Caco-2 (cell line): ENCODE results near the gene CARS1. TPM values are rescaled to one million over a fixed set of nuclear protein-coding genes. Genes with fewer than 3 reads are reported as not detected.

Source experiments
- BruUV-seq: library from RNA; stranded (reverse); fragments of 400-500 nt; replicated peaks from 2 replicates; lab custom pipeline; 2021; lab: Mats Ljungman, UMichigan
- CTCF ChIA-PET: fragments of 300-600 bp; sonication (Branson Sonifier 250); formaldehyde crosslinking; loops from one replicate; lab custom pipeline; 2022; ENCODE audit warnings: antibody characterized with exemption; lab: Charles Lee
- POLR2A ChIA-PET: fragments of 300-600 bp; sonication (Branson Sonifier 250); formaldehyde crosslinking; loops from one replicate; lab custom pipeline; 2022; ENCODE audit warnings: antibody characterized with exemption; lab: Charles Lee
- DNase-seq, 2 experiments: peaks; one replicate each; pipeline versions ENCODE4 v3.0.0 to v3.0.0-alpha.2; 2020 to 2022
- H3K27me3 ChIP-seq: replicated peaks from 2 replicates; pipeline ENCODE4 v1.6.0; 2011; ENCODE audit warnings: low read length; ENCODE audit not compliant: control insufficient read depth, insufficient read depth
- H3K36me3 ChIP-seq: 2 replicates; pipeline ENCODE4 v1.5.1; 2011; ENCODE audit warnings: low read length; ENCODE audit not compliant: control insufficient read depth, insufficient read depth
- H3K4me1 ChIP-seq: fragments of 250-450 bp; sonication (Bioruptor Pico); 2 replicates; pipeline ENCODE4 v1.5.1; 2020; ENCODE audit warnings: mild to moderate bottlenecking
- H3K4me3 ChIP-seq: 2 replicates; pipeline ENCODE4 v1.5.1; 2011; ENCODE audit warnings: low read depth, mild to moderate bottlenecking, control low read depth, low read length
- H3K9me3 ChIP-seq: fragments of 250-450 bp; sonication (Bioruptor Pico); 2 replicates; pipeline ENCODE4 v1.5.1; 2020; ENCODE audit warnings: mild to moderate bottlenecking, moderate library complexity
- H3K27ac Mint-ChIP-seq: one replicate; pipeline ENCODE4 v1.8.0; 2022; ENCODE audit warnings: mixed read lengths; ENCODE audit not compliant: unreplicated experiment
- H3K27me3 Mint-ChIP-seq: one replicate; pipeline ENCODE4 v1.8.0; 2022; ENCODE audit warnings: mixed read lengths; ENCODE audit not compliant: insufficient read depth, unreplicated experiment
- H3K36me3 Mint-ChIP-seq: one replicate; pipeline ENCODE4 v1.8.0; 2022; ENCODE audit warnings: mild to moderate bottlenecking, mixed read lengths; ENCODE audit not compliant: insufficient read depth, unreplicated experiment
- H3K4me1 Mint-ChIP-seq: one replicate; pipeline ENCODE4 v1.8.0; 2022; ENCODE audit warnings: low read depth, mixed read lengths; ENCODE audit not compliant: unreplicated experiment
- H3K4me3 Mint-ChIP-seq: one replicate; pipeline ENCODE4 v1.8.0; 2022; ENCODE audit warnings: mild to moderate bottlenecking, moderate library complexity, mixed read lengths; ENCODE audit not compliant: unreplicated experiment
- H3K9me3 Mint-ChIP-seq: one replicate; pipeline ENCODE4 v1.8.0; 2022; ENCODE audit warnings: mixed read lengths; ENCODE audit not compliant: unreplicated experiment
- CTCF ChIP-seq, 2 experiments: fragments of 200-600 bp in 1 of 2; IDR thresholded peaks; 1 replicate in 1 of 2; 2 replicates in 1 of 2; pipeline versions ENCODE4 v1.5.1 to v1.8.0; 2011 to 2022; ENCODE audit warnings: antibody characterized with exemption in 1 of 2, control low read depth in 1 of 2, inconsistent platforms in 1 of 2, low read depth in 1 of 2, low read length in 1 of 2, mild to moderate bottlenecking in 1 of 2, moderate library complexity in 1 of 2; ENCODE audit not compliant: insufficient read depth in 1 of 2, severe bottlenecking in 1 of 2, unreplicated experiment in 1 of 2
- intact Hi-C: fragments of 100-400 bp; cut with micrococcal nuclease; formaldehyde crosslinking; loops from one replicate; pipeline ENCODE4 v1.10.0; 2022; ENCODE audit not compliant: unreplicated experiment
- total RNA-seq: library from RNA; stranded (reverse); gene quantifications from 2 replicates; pipeline ENCODE4 v1.2.3, GENCODE V29; 2022

The CARS1 gene
- total RNA-seq, 1 experiment from 2014 or later = 121 TPM

GRCh38 chr11:3018596-3018995 is 38.6 kb downstream of the CARS1 start:
- no peak for DNase-seq
- H3K4me3 Mint-ChIP-seq = no peak overlapping the region
- H3K27me3 Mint-ChIP-seq = no peaks in the 10 kb centered on the region
- no peak overlapping the region for H3K27ac Mint-ChIP-seq
- intact Hi-C loops = no loop called here
- Histone ChIP-seq H3K36me3 (peaks cover 1% of the 10 kb centered on the region), H3K27me3 (no peaks in the 10 kb centered on the region), H3K4me1 (peaks cover 9% of the 10 kb centered on the region; the same call in 1 of the 2 replicates), H3K4me3 (no peak overlapping the region), H3K9me3 (no peaks in the 10 kb centered on the region)
- peaks cover 85% of the 10 kb centered on the region for H3K36me3 Mint-ChIP-seq
- ChIA-PET CTCF (no interaction called here), POLR2A (no interaction called here)
- peaks cover 20% of the 10 kb centered on the region for H3K4me1 Mint-ChIP-seq
- no peaks in the 10 kb centered on the region for H3K9me3 Mint-ChIP-seq
- no peak for TF ChIP-seq CTCF (IDR thresholded peaks at IDR 0.05; ENCODE audit: insufficient read depth in 1 of 2, low read depth in 1 of 2, low read length in 1 of 2, severe bottlenecking in 1 of 2, unreplicated experiment in 1 of 2)
- no TSS peak for BruUV-seq

- H3K36me3 ChIP-seq = peaks cover 3% of the 10 kb centered on the region
- intact Hi-C loops = no loop called here
Measured at GRCh38 chr11:3016861-3017260, 40.4 kb downstream of the CARS1 start.

DNA sequence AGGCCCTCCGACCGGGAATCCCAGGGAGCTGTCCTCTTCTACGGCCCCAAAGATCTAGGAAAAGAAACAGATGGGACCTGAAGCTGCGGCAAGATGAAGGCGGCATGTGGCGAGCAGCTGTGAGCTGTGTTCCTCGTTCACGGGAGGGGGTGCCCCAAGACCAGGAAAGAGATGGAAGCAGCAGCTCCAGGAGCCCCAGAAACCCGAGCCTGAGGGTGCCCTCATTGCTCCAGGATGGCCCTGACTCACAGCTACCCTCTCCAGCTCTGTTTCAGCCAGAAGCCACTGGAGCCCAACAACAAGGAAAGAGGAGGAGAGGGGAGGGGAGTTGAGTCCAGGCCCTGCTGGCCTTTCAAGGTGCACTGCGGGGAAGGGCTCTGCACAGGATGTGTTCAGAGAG is 41.4 kb downstream of the CARS1 start:
- Mint-ChIP-seq H3K36me3 (peaks cover 92% of the 10 kb centered on the region), H3K9me3 (no peaks in the 10 kb centered on the region), H3K4me1 (no peaks in the 10 kb centered on the region), H3K4me3 (no peak overlapping the region), H3K27ac (no peak overlapping the region), H3K27me3 (no peaks in the 10 kb centered on the region)
- BruUV-seq = no TSS peak
- no peak for DNase-seq
- POLR2A ChIA-PET = no interaction called here
- Histone ChIP-seq H3K36me3 (peaks cover 4% of the 10 kb centered on the region), H3K4me3 (no peak overlapping the region), H3K27me3 (no peaks in the 10 kb centered on the region), H3K4me1 (no peaks in the 10 kb centered on the region), H3K9me3 (no peaks in the 10 kb centered on the region)
- intact Hi-C loops = no loop called here
- CTCF ChIA-PET = interaction anchor here (0.6 to 0.7 kb wide), 2 partner anchors 76 to 411 kb away, joined by 3 read pairs; no protein-coding TSS in a partner anchor
- TF ChIP-seq CTCF (IDR thresholded peaks at IDR 0.05; ENCODE audit: insufficient read depth in 1 of 2, low read depth in 1 of 2, low read length in 1 of 2, severe bottlenecking in 1 of 2, unreplicated experiment in 1 of 2) = no peak

More at GRCh38 chr11:3016861-3017260, 40.4 kb downstream of the CARS1 start:
- TF ChIP-seq CTCF (IDR thresholded peaks at IDR 0.05; ENCODE audit: insufficient read depth in 1 of 2, low read depth in 1 of 2, low read length in 1 of 2, severe bottlenecking in 1 of 2, unreplicated experiment in 1 of 2) = no peak
- BruUV-seq = no TSS peak
- ChIA-PET CTCF (no interaction called here), POLR2A (no interaction called here)
- Mint-ChIP-seq H3K4me3 (no peak overlapping the region), H3K27ac (no peak overlapping the region), H3K27me3 (no peaks in the 10 kb centered on the region), H3K4me1 (peaks cover 4% of the 10 kb centered on the region), H3K36me3 (peaks cover 85% of the 10 kb centered on the region), H3K9me3 (no peaks in the 10 kb centered on the region)
- H3K9me3 ChIP-seq = no peaks in the 10 kb centered on the region
- no peak for DNase-seq
- no peak overlapping the region for H3K4me3 ChIP-seq
- H3K27me3 ChIP-seq = no peaks in the 10 kb centered on the region
- H3K4me1 ChIP-seq = peaks cover 9% of the 10 kb centered on the region; the same call in 1 of the 2 replicates
